Measurements from ENCODE around the gene N4BP2L2. TPM values are rescaled to one million over a fixed set of nuclear protein-coding genes. Genes with fewer than 3 reads are reported as not detected.

Gene N4BP2L2
- total RNA-seq, 1 experiment from 2014 or later = 128 TPM

- intact Hi-C loops (cut with micrococcal nuclease; ENCODE audit: unreplicated experiment) = loop anchor here (1.0 to 10.0 kb wide), 4 partner anchors 64 to 956 kb away; no protein-coding TSS in a partner anchor
- no peaks in the 10 kb centered on the region for H3K36me3 ChIP-seq (ENCODE audit: control insufficient read depth, insufficient read depth, low read length)
- H3K27me3 ChIP-seq (replicated peaks; ENCODE audit: control insufficient read depth, insufficient read depth, low read length) = no peaks in the 10 kb centered on the region
- ChIA-PET CTCF (interaction anchor here (0.6 to 2.4 kb wide), 9 partner anchors 33 to 698 kb away, joined by 3 to 18 read pairs (median 3); partner anchors contain the start of gene STARD13), POLR2A (interaction anchor here (0.6 to 1.0 kb wide), 2 partner anchors 492 to 956 kb away, joined by 3 to 4 read pairs; no protein-coding TSS in a partner anchor)
- peak overlapping the region; percentile 97 for H3K4me3 ChIP-seq (ENCODE audit: low read depth, low read length)
- no TSS peak for BruUV-seq (replicated peaks)
- Mint-ChIP-seq H3K27me3 (ENCODE audit: insufficient read depth, unreplicated experiment) (peaks cover 3% of the 10 kb centered on the region), H3K4me3 (ENCODE audit: unreplicated experiment) (peak overlapping the region; percentile 89), H3K27ac (ENCODE audit: unreplicated experiment) (peak overlapping the region; percentile 88), H3K36me3 (ENCODE audit: insufficient read depth, unreplicated experiment) (no peaks in the 10 kb centered on the region), H3K9me3 (ENCODE audit: unreplicated experiment) (no peaks in the 10 kb centered on the region), H3K4me1 (ENCODE audit: low read depth, unreplicated experiment) (peaks cover 15% of the 10 kb centered on the region)
- DNase-seq = peak; percentile 78
- H3K9me3 ChIP-seq = no peaks in the 10 kb centered on the region
- no peak for TF ChIP-seq CTCF (IDR thresholded peaks at IDR 0.05; ENCODE audit: insufficient read depth in 1 of 2, low read depth in 1 of 2, low read length in 1 of 2, severe bottlenecking in 1 of 2, unreplicated experiment in 1 of 2)
- H3K4me1 ChIP-seq = no peaks in the 10 kb centered on the region
Observed at GRCh38 chr13:32587011-32587810, 48.6 kb upstream of the N4BP2L2 start.

GRCh38 chr13:32586080-32586900 lies 47.7 kb upstream of the N4BP2L2 start, which contains the start of gene PDS5B:
TSS of gene PDS5B (plus strand) at chr13:32586452. CDS start at chr13:32648773, 62,321 bp downstream.
- Mint-ChIP-seq H3K9me3 (ENCODE audit: unreplicated experiment) (no peaks in the 10 kb centered on the region), H3K4me1 (ENCODE audit: low read depth, unreplicated experiment) (peaks cover 13% of the 10 kb centered on the region), H3K4me3 (ENCODE audit: unreplicated experiment) (peak within 1 kb of the TSS; percentile 89), H3K36me3 (ENCODE audit: insufficient read depth, unreplicated experiment) (no peaks in the 10 kb centered on the region), H3K27me3 (ENCODE audit: insufficient read depth, unreplicated experiment) (peaks cover 6% of the 10 kb centered on the region), H3K27ac (ENCODE audit: unreplicated experiment) (peak within 1 kb of the TSS; percentile 88)
- peak; percentile 96 to 98 for DNase-seq
- Histone ChIP-seq H3K4me3 (ENCODE audit: low read depth, low read length) (peak within 1 kb of the TSS; percentile 97), H3K9me3 (no peaks in the 10 kb centered on the region), H3K27me3 (replicated peaks; ENCODE audit: control insufficient read depth, insufficient read depth, low read length) (no peaks in the 10 kb centered on the region), H3K4me1 (no peaks in the 10 kb centered on the region), H3K36me3 (ENCODE audit: control insufficient read depth, insufficient read depth, low read length) (no peaks in the 10 kb centered on the region)
- intact Hi-C loops (cut with micrococcal nuclease; ENCODE audit: unreplicated experiment) = loop anchor here (1.0 to 10.0 kb wide), 4 partner anchors 53 to 957 kb away; no protein-coding TSS in a partner anchor
- ChIA-PET CTCF (interaction anchor here (0.6 to 2.4 kb wide), 16 partner anchors 47 to 957 kb away, joined by 3 to 20 read pairs (median 6); partner anchors contain the start of gene N4BP2L2), POLR2A (no interaction called here)
- peak; percentile 64 to 96 for TF ChIP-seq CTCF (IDR thresholded peaks at IDR 0.05; ENCODE audit: insufficient read depth in 1 of 2, low read depth in 1 of 2, low read length in 1 of 2, severe bottlenecking in 1 of 2, unreplicated experiment in 1 of 2)
- no TSS peak for BruUV-seq (replicated peaks)

Data from Caco-2 (cell line).